ENCODE data around the gene NDUFA9. TPM values are rescaled to one million over a fixed set of nuclear protein-coding genes. Genes with fewer than 3 reads are reported as not detected.

NDUFA9 gene
- total RNA-seq = 100 to 1,000 TPM; 160 to 231 (median 197) TPM
- 150 TPM for polyA plus RNA-seq
- long read RNA-seq, donor 1, full-length matches to known transcripts = 274 of 288 reads
- long read RNA-seq, donor 1, partial matches to known transcripts = 6 of 288 reads
- long read RNA-seq, donor 1, other reads (novel, unspliced or antisense) = 8 of 288 reads
- long read RNA-seq, donor 2, full-length matches to known transcripts = 126 of 131 reads
- long read RNA-seq, donor 2, partial matches to known transcripts = 3 of 131 reads
- long read RNA-seq, donor 2, other reads (novel, unspliced or antisense) = 2 of 131 reads
- long read RNA-seq, donor 3, full-length matches to known transcripts = 563 of 588 reads
- long read RNA-seq, donor 3, partial matches to known transcripts = 14 of 588 reads
- long read RNA-seq, donor 3, other reads (novel, unspliced or antisense) = 11 of 588 reads
- long read RNA-seq, donor 4, full-length matches to known transcripts = 105 of 111 reads
- long read RNA-seq, donor 4, partial matches to known transcripts = 2 of 111 reads
- long read RNA-seq, donor 4, other reads (novel, unspliced or antisense) = 4 of 111 reads

DNA sequence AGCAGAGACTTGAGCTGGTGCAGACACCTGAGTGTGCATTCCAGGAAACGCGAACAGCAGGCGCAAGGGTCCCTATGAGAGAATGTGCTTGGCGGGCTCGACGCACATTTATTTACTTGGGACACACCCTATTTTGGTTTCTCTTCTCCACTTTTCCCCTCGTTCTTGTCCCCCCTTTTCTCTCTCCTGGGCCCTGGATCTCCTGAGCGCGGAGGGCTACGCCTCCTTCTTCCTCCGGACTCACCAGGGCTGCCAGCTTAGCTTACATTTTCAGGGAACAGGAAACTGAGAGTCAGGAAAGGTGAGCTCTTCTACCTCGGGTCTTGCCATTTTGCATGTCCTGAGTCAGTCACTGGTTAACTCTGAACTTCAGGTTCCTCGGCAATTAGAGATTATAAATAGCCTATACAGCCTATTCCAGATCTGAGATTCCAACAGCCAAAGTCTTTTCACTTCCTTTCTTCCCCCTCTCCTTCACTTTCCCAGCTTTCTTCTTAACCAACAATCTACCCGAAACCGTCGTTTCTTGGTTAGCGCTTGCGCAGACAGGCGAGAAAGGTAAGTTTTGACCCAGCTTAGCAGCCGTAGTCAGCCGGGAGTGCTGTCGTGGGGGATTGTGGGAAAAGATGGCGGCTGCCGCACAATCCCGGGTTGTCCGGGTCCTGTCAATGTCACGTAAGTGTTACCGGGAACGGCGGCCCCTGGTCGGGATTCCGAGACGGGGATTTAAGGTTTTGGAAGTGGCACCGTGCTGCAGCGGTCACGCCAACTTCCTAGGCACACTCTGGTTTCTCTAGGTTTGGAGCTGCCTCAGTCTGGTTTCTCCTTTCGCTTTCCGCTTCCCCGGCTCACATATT lies at the start of gene NDUFA9, which contains the start of gene AKAP3:
TSS of gene NDUFA9 (plus strand) at position 614 of the 857 bp plus-strand sequence. CDS start at position 627, 13 bp downstream.
TSS of gene AKAP3 (minus strand) at position 551 of the 857 bp plus-strand sequence. CDS start 10,855 bp downstream, outside the sequence.
- intact Hi-C loops (cut with DNase I) = no loop called here
- Histone ChIP-seq H3K27me3 (ENCODE audit: control insufficient read depth, insufficient read depth) (no peaks in the 10 kb centered on the region), H3K4me3 (ENCODE audit: low read length) (peak within 1 kb of the TSS; percentile 100), H3K9me3 (ENCODE audit: control insufficient read depth, low read length) (no peaks in the 10 kb centered on the region), H3K27ac (ENCODE audit: low read length) (peak within 1 kb of the TSS; percentile 100), H3K4me1 (ENCODE audit: control insufficient read depth, insufficient read depth, low read length) (no peaks in the 10 kb centered on the region)
- DNase-seq (peak; percentile 80 to 91 (median 89)), ATAC-seq (peak; percentile 98)
- WGBS = under 1% methylated on average over 39 of the region's 39 CpGs

DNA sequence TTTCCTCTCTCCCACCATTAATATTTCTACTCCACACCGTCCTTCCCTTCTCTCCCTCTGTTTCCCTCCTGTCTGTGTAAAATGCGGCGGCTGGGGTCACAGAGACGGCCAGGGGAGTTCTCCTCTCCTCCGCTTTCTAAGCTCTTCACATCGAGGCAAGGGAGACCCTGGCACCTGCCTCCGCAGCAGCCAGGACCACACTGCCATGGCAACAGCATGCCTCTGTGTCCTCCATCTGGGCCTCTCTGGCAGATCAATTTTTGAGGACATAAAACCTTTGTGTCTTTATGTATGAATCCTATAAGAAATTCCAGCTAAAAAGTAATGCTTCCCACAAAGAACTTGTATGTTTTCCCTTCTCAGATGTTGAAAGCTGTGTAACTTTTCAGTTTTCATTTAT lies 45.5 kb upstream of the NDUFA9 start:
- no peak for DNase-seq
- Histone ChIP-seq H3K27me3 (ENCODE audit: control insufficient read depth, insufficient read depth) (no peaks in the 10 kb centered on the region), H3K4me3 (ENCODE audit: low read length) (no peak overlapping the region), H3K4me1 (ENCODE audit: control insufficient read depth, insufficient read depth, low read length) (no peaks in the 10 kb centered on the region), H3K27ac (ENCODE audit: low read length) (no peak overlapping the region), H3K9me3 (ENCODE audit: control insufficient read depth, low read length) (no peaks in the 10 kb centered on the region)
- intact Hi-C loops (cut with DNase I) = no loop called here
- 72% methylated on average over 7 of the region's 7 CpGs for WGBS
- no peak for ATAC-seq

DNA sequence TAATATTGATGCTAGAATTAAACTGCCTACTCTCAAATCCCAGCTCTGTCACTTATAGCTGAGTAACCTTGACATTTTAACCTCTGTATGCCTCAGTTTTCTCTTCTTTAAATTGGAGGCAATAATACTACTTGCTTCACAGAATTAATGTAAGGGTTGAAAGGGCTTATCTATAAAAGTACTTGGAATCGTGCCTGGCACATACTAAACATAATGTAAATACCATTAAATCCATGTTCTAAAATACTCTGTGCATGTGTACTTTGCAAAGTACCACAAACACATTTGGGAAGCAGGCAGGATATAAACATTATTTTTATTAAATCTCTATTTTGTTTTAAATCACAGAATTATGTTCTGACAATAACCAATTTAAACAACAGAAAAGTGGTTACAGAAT lies 45.0 kb upstream of the NDUFA9 start:
- Histone ChIP-seq H3K4me1 (ENCODE audit: control insufficient read depth, insufficient read depth, low read length) (no peaks in the 10 kb centered on the region), H3K9me3 (ENCODE audit: control insufficient read depth, low read length) (no peaks in the 10 kb centered on the region), H3K27ac (ENCODE audit: low read length) (no peak overlapping the region), H3K4me3 (ENCODE audit: low read length) (no peak overlapping the region), H3K27me3 (ENCODE audit: control insufficient read depth, insufficient read depth) (no peaks in the 10 kb centered on the region)
- 20% methylated on average over 1 of the region's 1 CpG for WGBS
- DNase-seq (no peak), ATAC-seq (no peak)
- intact Hi-C loops (cut with DNase I) = no loop called here

DNA sequence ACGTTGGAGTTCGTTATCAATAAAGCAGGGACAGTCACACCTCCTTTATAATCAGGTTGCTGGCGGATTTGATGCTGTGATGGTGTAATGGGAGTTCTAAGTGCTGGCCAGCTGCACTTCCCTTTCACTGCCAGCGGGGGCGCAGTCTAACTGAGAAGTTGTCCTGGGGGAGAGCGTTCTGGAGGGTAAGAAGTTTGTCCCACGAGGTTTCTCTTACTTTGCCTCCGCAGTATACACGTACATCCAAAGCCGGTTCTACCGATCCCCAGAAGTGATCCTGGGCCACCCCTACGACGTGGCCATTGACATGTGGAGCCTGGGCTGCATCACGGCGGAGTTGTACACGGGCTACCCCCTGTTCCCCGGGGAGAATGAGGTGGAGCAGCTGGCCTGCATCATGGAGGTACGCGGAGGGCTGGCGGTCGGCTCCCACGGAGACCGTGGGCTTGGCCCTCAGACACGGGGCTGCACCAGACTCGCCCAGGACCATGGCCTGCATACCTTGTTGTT lies 44.2 kb upstream of the NDUFA9 start:
- Histone ChIP-seq H3K27me3 (ENCODE audit: control insufficient read depth, insufficient read depth) (no peaks in the 10 kb centered on the region), H3K4me1 (ENCODE audit: control insufficient read depth, insufficient read depth, low read length) (no peaks in the 10 kb centered on the region), H3K4me3 (ENCODE audit: low read length) (peak overlapping the region; percentile 77), H3K9me3 (ENCODE audit: control insufficient read depth, low read length) (no peaks in the 10 kb centered on the region), H3K27ac (ENCODE audit: low read length) (peak overlapping the region; percentile 65)
- WGBS = 3% methylated on average over 25 of the region's 25 CpGs
- DNase-seq (peak; percentile 66 to 86 (median 86)), ATAC-seq (peak; percentile 95 to 97)
- intact Hi-C loops (cut with DNase I) = no loop called here

DNA sequence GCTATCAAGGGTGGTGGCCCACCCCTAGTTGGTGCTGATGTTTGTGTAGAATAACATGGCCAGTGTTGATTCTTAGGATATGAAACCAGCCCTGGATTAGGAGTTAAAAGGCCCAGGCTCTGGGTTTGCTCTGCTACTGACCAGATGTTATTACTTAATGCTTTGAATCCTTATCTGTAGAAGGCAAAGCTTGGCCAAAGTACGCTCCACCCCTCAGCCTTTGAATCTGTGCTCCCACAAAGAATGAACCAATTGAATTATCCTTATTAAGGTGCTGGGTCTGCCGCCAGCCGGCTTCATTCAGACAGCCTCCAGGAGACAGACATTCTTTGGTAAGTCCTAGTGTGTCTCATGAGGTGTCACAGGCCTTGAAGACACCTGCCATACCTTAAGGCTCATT lies 41.9 kb upstream of the NDUFA9 start:
- intact Hi-C loops (cut with DNase I) = no loop called here
- no peak for ATAC-seq
- H3K4me3 ChIP-seq (ENCODE audit: low read length) = no peak overlapping the region

DNA sequence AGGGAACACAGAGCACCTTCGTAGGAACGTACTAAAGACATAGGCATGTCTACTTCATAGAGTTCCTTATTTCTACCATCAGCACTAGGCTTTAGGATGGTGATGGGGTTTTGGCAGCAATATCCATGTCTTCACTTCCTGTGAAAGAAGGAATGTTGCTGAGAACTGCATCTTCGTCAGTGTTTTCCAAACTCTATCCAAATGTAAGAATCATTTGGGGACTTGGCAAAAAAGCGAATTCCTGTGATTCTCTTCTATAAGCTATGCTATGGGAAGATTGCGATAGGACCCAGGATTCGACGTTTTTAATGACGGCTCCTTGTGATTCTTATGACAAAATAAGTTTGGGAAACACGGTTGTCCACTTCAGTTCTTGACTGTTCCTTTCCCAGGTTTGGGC lies 39.8 kb upstream of the NDUFA9 start:
- Histone ChIP-seq H3K27me3 (ENCODE audit: control insufficient read depth, insufficient read depth) (no peaks in the 10 kb centered on the region), H3K27ac (ENCODE audit: low read length) (no peak overlapping the region), H3K4me1 (ENCODE audit: control insufficient read depth, insufficient read depth, low read length) (no peaks in the 10 kb centered on the region), H3K9me3 (ENCODE audit: control insufficient read depth, low read length) (no peaks in the 10 kb centered on the region), H3K4me3 (ENCODE audit: low read length) (no peak overlapping the region)
- ATAC-seq (no peak), DNase-seq (no peak)
- intact Hi-C loops (cut with DNase I) = no loop called here
- WGBS = 67% methylated on average over 9 of the region's 9 CpGs

More for the DNA sequence above, 41.9 kb upstream of the NDUFA9 start:
- no peak for DNase-seq
- no peaks in the 10 kb centered on the region for H3K27me3 ChIP-seq (ENCODE audit: control insufficient read depth, insufficient read depth)
- no peaks in the 10 kb centered on the region for H3K4me1 ChIP-seq (ENCODE audit: control insufficient read depth, insufficient read depth, low read length)
- no peak overlapping the region for H3K27ac ChIP-seq (ENCODE audit: low read length)
- WGBS = 74% methylated on average over 3 of the region's 3 CpGs
- no peaks in the 10 kb centered on the region for H3K9me3 ChIP-seq (ENCODE audit: control insufficient read depth, low read length)

DNA sequence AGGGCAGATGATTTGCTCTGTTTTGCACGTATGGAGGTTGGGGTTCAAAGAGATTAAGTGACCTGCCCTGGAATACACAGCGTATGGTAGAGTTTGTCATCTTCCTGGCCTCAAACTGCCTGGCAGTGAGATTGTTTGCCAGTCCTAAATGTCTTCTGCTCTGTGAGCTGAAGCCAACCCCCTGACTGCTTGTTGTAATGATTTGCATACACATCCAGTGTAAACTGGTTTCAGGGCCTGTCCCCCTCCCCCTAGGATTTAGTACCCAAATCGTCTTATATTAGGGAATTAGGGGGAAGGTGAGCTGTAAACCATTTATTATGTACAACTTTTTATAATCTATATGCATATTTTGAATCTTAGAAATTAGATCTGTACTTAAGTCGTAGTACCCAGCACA lies 38.4 kb upstream of the NDUFA9 start:
- Histone ChIP-seq H3K4me1 (ENCODE audit: control insufficient read depth, insufficient read depth, low read length) (no peaks in the 10 kb centered on the region), H3K27me3 (ENCODE audit: control insufficient read depth, insufficient read depth) (no peaks in the 10 kb centered on the region), H3K4me3 (ENCODE audit: low read length) (no peak overlapping the region), H3K9me3 (ENCODE audit: control insufficient read depth, low read length) (no peaks in the 10 kb centered on the region), H3K27ac (ENCODE audit: low read length) (no peak overlapping the region)
- intact Hi-C loops (cut with DNase I) = no loop called here
- DNase-seq (no peak), ATAC-seq (no peak)
- WGBS = 68% methylated on average over 4 of the region's 4 CpGs

- H3K4me1 ChIP-seq (ENCODE audit: control insufficient read depth, insufficient read depth, low read length) = no peaks in the 10 kb centered on the region
- no peaks in the 10 kb centered on the region for H3K27me3 ChIP-seq (ENCODE audit: control insufficient read depth, insufficient read depth)
- no peak for ATAC-seq
- no peak for DNase-seq
- no peaks in the 10 kb centered on the region for H3K9me3 ChIP-seq (ENCODE audit: control insufficient read depth, low read length)
- 77% methylated on average over 9 of the region's 9 CpGs for WGBS
- H3K4me3 ChIP-seq (ENCODE audit: low read length) = no peak overlapping the region
- intact Hi-C loops (cut with DNase I) = no loop called here
- H3K27ac ChIP-seq (ENCODE audit: low read length) = no peak overlapping the region
Observed at GRCh38 chr12:4615667-4616066, 33.2 kb upstream of the NDUFA9 start.

GRCh38 chr12:4621511-4621910 lies 27.4 kb upstream of the NDUFA9 start:
- Histone ChIP-seq H3K4me1 (ENCODE audit: control insufficient read depth, insufficient read depth, low read length) (peaks cover under 1% of the 10 kb centered on the region), H3K27ac (ENCODE audit: low read length) (no peak overlapping the region), H3K9me3 (ENCODE audit: control insufficient read depth, low read length) (no peaks in the 10 kb centered on the region), H3K27me3 (ENCODE audit: control insufficient read depth, insufficient read depth) (no peaks in the 10 kb centered on the region), H3K4me3 (ENCODE audit: low read length) (no peak overlapping the region)
- DNase-seq (no peak), ATAC-seq (no peak)
- 89% methylated on average over 3 of the region's 3 CpGs for WGBS
- intact Hi-C loops (cut with DNase I) = no loop called here

DNA sequence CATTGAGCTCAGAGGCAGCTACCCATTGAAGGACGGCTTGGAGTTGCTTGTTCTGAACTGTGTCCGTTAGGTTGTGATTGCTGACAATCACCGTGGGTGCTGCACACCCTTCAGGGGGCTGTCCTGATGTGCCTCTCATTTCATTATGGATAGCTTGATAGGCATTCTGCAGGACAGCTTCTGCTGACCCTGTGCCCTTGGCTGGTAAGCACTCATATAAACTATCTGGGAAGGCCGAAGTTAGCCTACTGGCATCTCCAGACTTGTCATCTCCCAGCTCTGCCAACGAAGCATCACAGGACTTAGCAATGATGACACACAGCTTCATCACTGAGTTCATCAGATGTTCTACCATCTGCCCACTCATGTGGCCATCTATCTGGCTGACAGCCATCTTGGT lies 22.4 kb upstream of the NDUFA9 start:
- ATAC-seq = peak; percentile 65 to 69
- Histone ChIP-seq H3K9me3 (ENCODE audit: control insufficient read depth, low read length) (no peaks in the 10 kb centered on the region), H3K4me1 (ENCODE audit: control insufficient read depth, insufficient read depth, low read length) (peaks cover 2% of the 10 kb centered on the region), H3K27me3 (ENCODE audit: control insufficient read depth, insufficient read depth) (no peaks in the 10 kb centered on the region), H3K27ac (ENCODE audit: low read length) (peak overlapping the region; percentile 7), H3K4me3 (ENCODE audit: low read length) (no peak overlapping the region)
- peak in 1 of 3 donors; percentile 14 for DNase-seq
- 75% methylated on average over 5 of the region's 5 CpGs for WGBS
- intact Hi-C loops (cut with DNase I) = no loop called here

Measured in right cardiac atrium (tissue), 5 donors.